Suprapubic skin (tissue), 3 donors: Measurements from ENCODE around the gene ENPP5.
"Not testable (repeated sequence)": the region's sequence is repeated elsewhere in the genome, so short reads cannot be mapped to it uniquely, and the experiment has no call there.

Experiments
- CTCF ChIP-seq, 2 donors: fragments of 200-600 bp in 1 of 2; fragments of 450-650 bp in 1 of 2; sonication (generic) in 1 of 2; IDR thresholded peaks; one replicate each; pipeline ENCODE4 v1.5.1; 2016 to 2019; ENCODE audit warnings: antibody characterized with exemption in 2 of 2, mild to moderate bottlenecking in 1 of 2, moderate library complexity in 1 of 2
- POLR2A ChIP-seq, 2 donors: fragments of 450-650 bp; IDR thresholded peaks; one replicate each; pipeline ENCODE4 v1.6.1; 2017; ENCODE audit warnings: antibody characterized with exemption in 2 of 2, mild to moderate bottlenecking in 2 of 2, moderate library complexity in 2 of 2

DNA sequence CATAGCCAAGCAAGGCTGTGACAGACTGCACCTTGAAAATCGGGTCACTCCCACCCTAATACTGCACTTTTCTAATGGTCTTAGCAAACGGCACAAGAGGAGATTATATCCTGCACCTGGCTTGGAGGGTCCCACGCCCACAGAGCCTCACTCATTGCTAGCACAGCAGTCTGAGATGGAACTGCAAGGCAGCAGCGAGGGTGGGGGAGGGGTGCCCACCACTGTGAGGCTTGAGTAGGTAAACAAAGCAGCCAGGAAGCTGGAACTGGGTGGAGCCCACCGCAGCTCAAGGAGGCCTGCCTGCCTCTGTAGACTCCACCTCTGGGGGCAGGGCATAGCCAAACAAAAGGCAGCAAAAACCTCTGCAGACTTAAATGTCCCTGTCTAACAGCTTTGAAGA lies 51.1 kb downstream of the ENPP5 start:
- not testable (repeated sequence) for TF ChIP-seq CTCF, POLR2A (IDR thresholded peaks at IDR 0.05)
